Tibial artery (tissue), 4 donors: Measurements from ENCODE around the gene GNG13.

Experiments
- DNase-seq, 2 donors: peaks; one replicate each; pipeline ENCODE4 v3.0.0-alpha.2; 2019
- H3K27ac ChIP-seq, 2 donors: fragments of 200-600 bp; sonication (generic) in 1 of 2; 1 replicate in 1 of 2; 2 replicates in 1 of 2; pipeline ENCODE4 v1.5.1; 2018 to 2019; ENCODE audit warnings: mild to moderate bottlenecking in 1 of 2
- H3K27me3 ChIP-seq, 2 donors: fragments of 200-600 bp; sonication (generic) in 1 of 2; one replicate each; pipeline versions ENCODE4 v1.5.1 to v1.6.0; 2016 to 2019
- H3K36me3 ChIP-seq, 3 donors: fragments of 200-600 bp; sonication (generic) in 2 of 3; one replicate each; pipeline ENCODE4 v1.5.1; 2016 to 2019; ENCODE audit warnings: mild to moderate bottlenecking in 2 of 3
- H3K4me1 ChIP-seq, 4 donors: fragments of 200-600 bp; sonication (generic) in 2 of 4; 1 replicate in 3 of 4; 2 replicates in 1 of 4; pipeline ENCODE4 v1.5.1; 2016 to 2019
- H3K4me3 ChIP-seq, 2 donors: fragments of 200-600 bp; sonication (generic) in 1 of 2; 1 replicate in 1 of 2; 2 replicates in 1 of 2; pipeline ENCODE4 v1.5.1; 2018 to 2019; ENCODE audit warnings: mild to moderate bottlenecking in 2 of 2
- H3K9me3 ChIP-seq, 3 donors: fragments of 200-600 bp; sonication (generic) in 1 of 3; one replicate each; pipeline ENCODE4 v1.5.1; 2016 to 2019
- intact Hi-C: fragments of 100-400 bp; cut with DNase I; formaldehyde crosslinking; loops from one replicate; pipeline ENCODE4 v1.15.0; 2023; ENCODE audit warnings: low total_unique reads
- TF ChIP-seq, protein P1 (sequence below), 2 experiments: fragments of 200-600 bp in 1 of 2; fragments of 450-650 bp in 1 of 2; IDR thresholded peaks; one replicate each; pipeline ENCODE4 v1.5.1; 2017 to 2019; ENCODE audit warnings: antibody characterized with exemption in 2 of 2, mild to moderate bottlenecking in 1 of 2, moderate library complexity in 1 of 2

Gene GNG13

DNA sequence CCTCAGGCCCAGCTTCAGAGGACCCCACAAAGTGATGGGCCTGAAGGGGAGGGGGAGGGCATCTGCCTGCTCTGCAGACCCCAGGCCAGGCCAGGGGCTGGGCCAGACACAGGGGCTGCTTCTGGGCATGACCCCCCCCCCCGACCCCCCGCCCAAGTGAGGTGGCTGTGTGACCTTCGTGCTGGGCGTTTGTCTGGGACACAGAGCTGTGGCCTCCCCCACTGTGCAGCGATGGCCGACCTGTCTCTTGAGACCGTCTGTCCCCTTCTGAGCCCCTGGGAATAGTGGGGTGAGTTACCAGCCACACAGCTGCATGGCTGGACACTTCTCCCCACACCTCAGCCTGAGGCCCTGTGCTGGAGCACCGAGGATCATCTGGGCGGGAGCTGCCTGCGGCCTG, 34.8 kb upstream of the GNG13 start:
- TF ChIP-seq, protein P1, sequence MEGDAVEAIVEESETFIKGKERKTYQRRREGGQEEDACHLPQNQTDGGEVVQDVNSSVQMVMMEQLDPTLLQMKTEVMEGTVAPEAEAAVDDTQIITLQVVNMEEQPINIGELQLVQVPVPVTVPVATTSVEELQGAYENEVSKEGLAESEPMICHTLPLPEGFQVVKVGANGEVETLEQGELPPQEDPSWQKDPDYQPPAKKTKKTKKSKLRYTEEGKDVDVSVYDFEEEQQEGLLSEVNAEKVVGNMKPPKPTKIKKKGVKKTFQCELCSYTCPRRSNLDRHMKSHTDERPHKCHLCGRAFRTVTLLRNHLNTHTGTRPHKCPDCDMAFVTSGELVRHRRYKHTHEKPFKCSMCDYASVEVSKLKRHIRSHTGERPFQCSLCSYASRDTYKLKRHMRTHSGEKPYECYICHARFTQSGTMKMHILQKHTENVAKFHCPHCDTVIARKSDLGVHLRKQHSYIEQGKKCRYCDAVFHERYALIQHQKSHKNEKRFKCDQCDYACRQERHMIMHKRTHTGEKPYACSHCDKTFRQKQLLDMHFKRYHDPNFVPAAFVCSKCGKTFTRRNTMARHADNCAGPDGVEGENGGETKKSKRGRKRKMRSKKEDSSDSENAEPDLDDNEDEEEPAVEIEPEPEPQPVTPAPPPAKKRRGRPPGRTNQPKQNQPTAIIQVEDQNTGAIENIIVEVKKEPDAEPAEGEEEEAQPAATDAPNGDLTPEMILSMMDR (IDR thresholded peaks at IDR 0.05): no peak
- no peaks in the 10 kb centered on the region for H3K4me1 ChIP-seq
- peaks cover 0 to 37% of the 10 kb centered on the region in 2 donors for H3K27me3 ChIP-seq
- no peak overlapping the region for H3K4me3 ChIP-seq
- no peak for DNase-seq
- H3K36me3 ChIP-seq: no peaks in the 10 kb centered on the region
- H3K27ac ChIP-seq: no peak overlapping the region
- intact Hi-C loops: no loop called here
- peaks cover 0 to 34% (median 29%) of the 10 kb centered on the region in 3 donors for H3K9me3 ChIP-seq

DNA sequence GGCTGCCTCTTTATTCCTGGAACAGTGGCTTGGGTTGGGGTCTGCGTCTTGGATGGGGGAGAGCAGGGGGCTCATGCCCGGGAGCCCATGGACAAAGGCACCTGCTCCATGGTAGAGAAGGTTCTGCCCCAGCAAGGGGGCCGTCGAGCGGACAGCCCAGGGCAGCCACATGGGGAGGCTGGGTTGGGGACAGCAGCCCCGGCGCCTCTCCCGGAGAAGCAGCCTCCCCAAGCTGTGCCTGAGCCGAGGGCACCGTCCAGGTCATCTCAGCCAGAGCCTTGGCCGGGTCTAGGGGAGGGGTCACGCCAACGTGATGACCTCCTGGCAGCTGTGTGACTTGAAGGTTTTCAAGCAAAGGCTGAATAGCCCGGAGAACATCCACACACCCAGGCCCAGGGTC, 32.9 kb upstream of the GNG13 start:
- no peaks in the 10 kb centered on the region for H3K36me3 ChIP-seq
- intact Hi-C loops: no loop called here
- peaks cover 0 to 31% of the 10 kb centered on the region in 2 donors for H3K27me3 ChIP-seq
- peaks cover 0 to 34% (median 29%) of the 10 kb centered on the region in 3 donors for H3K9me3 ChIP-seq
- H3K27ac ChIP-seq: no peak overlapping the region
- H3K4me1 ChIP-seq: no peaks in the 10 kb centered on the region
- TF ChIP-seq, protein P1 (IDR thresholded peaks at IDR 0.05): no peak
- H3K4me3 ChIP-seq: no peak overlapping the region
- DNase-seq: no peak

DNA sequence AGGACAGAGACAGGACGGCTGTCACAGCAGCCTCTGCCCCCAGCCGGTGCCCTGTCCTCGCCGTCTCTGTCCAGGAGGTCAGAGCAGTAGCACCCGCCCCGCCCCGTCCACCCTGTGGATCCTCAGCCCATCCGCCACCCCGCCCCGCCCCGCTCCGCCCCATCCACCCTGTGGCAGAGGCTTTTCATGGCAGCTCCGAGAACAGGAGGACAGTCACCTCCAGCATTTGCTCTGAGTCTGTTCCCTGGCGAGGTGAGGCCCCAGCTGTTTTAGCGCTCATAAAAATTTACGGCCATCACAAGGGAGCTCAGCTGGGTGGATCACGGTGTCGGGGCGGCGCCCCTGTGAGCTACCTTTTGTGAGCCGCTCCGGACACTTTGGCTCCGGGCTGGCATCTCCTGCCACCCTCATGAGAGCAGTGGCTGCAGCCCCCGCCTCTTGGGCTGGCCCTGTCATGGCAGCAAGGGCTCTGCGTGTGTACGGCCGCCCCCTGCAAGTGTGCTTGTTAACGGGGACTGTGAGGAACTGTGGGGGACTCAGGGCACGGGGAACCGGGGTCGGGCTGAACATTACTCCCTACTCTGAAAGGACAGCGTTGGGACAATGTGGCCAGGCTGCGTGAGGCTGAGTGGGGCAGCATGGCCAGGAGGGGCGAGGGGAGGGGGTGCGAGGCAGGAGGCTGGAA, 32.3 kb upstream of the GNG13 start:
- intact Hi-C loops: no loop called here

GRCh38 chr16:831571-832413, 31.3 kb upstream of the GNG13 start:
- Histone ChIP-seq H3K4me1 (no peaks in the 10 kb centered on the region), H3K4me3 (no peak overlapping the region), H3K36me3 (no peaks in the 10 kb centered on the region), H3K27me3 (peaks cover 0 to 46% of the 10 kb centered on the region in 2 donors), H3K9me3 (peaks cover 0 to 32% (median 25%) of the 10 kb centered on the region in 3 donors), H3K27ac (no peak overlapping the region)
- TF ChIP-seq, protein P1 (IDR thresholded peaks at IDR 0.05): no peak
- intact Hi-C loops: no loop called here
- DNase-seq: no peak

More for the DNA sequence above, 32.3 kb upstream of the GNG13 start:
- Histone ChIP-seq H3K4me1 (no peaks in the 10 kb centered on the region), H3K9me3 (peaks cover 0 to 34% (median 29%) of the 10 kb centered on the region in 3 donors), H3K36me3 (no peaks in the 10 kb centered on the region), H3K27ac (no peak overlapping the region), H3K27me3 (peaks cover 0 to 37% of the 10 kb centered on the region in 2 donors), H3K4me3 (no peak overlapping the region)
- no peak for DNase-seq
- TF ChIP-seq, protein P1 (IDR thresholded peaks at IDR 0.05): no peak

DNA sequence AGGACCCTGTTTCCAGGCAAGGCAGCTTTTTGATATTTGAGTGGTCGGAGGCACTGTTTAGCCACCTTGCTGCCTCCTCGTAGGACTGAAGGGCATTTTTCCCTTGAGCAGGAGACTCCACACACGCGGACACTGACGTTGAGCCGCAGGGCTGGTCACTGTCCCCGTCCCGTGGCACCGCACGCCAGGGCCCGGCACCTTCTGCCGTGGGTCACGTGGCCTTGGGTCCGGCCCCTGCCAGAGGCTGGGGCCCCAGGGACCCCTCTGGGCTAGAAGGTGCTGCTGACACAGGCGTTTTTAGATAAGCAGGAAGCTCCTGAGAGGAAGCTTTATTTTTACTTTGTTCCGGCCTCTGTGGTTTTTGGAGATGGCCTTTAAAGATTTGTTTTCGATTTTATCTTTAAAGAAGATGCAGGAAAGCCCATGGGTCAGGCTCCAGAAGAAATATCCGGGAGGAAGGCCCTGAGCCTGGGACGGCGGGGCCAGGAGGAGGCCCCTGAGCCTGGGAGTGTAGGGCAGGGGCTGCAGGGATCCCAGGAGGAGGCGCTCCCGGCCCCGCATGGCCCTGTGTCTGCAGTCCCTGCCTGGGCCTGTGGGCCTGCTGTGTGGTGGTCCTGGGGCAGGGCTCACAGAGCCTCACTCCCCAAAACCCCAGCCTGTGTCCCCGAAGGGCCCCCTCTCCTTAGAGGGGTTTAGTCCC, 30.5 kb upstream of the GNG13 start:
- Histone ChIP-seq H3K36me3 (no peaks in the 10 kb centered on the region), H3K4me3 (no peak overlapping the region), H3K27me3 (peaks cover 0 to 50% of the 10 kb centered on the region in 2 donors), H3K4me1 (peaks cover 0 to under 1% (median 0%) of the 10 kb centered on the region in 4 donors), H3K9me3 (peaks cover 0 to 24% (median 20%) of the 10 kb centered on the region in 3 donors), H3K27ac (no peak overlapping the region)
- TF ChIP-seq, protein P1 (IDR thresholded peaks at IDR 0.05): no peak
- intact Hi-C loops: no loop called here
- DNase-seq: no peak
